Measurements from ENCODE around the gene ITFG1.
"Not testable (repeated sequence)": the region's sequence is repeated elsewhere in the genome, so short reads cannot be mapped to it uniquely, and the experiment has no call there.

ITFG1 gene

DNA sequence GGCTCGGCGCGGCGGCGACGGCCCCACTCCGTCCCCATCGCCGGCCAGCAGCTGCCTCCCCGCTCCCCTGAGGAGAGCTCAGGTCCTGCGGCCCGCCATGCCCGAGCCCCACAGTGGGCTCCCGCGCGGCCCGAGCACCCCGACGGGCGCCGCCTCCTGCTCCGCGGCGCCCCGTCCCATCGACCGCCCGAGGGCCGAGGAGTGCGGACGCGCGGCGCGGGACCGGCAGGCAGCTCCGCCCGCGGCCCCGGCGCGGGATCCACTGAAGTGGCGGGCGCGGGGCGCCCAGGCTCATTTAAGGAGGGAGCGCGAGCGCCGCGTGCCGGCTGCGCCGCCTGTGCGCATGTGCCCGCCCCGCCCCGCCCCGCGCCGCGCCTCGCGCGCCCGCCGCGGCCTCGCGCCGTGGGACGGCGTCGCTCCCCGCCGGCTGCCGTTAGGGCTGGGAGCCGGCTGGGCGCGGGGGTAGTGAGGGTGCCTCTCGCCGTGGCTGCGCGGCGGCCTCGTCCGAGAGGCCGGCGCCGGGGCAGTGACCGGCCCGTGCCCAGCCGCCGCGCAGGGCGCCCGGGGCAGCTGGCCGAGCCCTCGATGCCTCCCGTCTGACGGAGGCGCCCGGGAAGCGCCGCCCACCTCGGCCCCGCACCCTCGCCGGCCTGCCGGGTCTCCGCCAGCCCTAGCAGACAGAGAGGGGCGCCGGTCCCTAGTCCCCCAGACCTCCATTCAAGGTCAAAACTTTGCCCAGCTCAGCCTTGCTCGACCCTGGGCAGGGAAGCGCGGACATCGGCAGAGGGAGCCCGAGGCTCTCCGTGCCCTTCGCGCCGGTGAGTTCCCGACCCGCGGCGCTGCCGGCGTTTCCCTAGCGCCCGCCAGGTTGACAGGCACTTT is 316.9 kb downstream of the ITFG1 start, which contains the start of gene NETO2:
TSS of gene NETO2 (minus strand) at position 269 of the 882 bp plus-strand sequence. CDS start 333 bp downstream, outside the sequence.
- peak; percentile 25 for DNase-seq

- peak; percentile 41 for DNase-seq
Measured at GRCh38 chr16:47142821-47143676, 317.8 kb downstream of the ITFG1 start.

GRCh38 chr16:47142486-47142820 is 318.4 kb downstream of the ITFG1 start:
- DNase-seq = no peak

DNA sequence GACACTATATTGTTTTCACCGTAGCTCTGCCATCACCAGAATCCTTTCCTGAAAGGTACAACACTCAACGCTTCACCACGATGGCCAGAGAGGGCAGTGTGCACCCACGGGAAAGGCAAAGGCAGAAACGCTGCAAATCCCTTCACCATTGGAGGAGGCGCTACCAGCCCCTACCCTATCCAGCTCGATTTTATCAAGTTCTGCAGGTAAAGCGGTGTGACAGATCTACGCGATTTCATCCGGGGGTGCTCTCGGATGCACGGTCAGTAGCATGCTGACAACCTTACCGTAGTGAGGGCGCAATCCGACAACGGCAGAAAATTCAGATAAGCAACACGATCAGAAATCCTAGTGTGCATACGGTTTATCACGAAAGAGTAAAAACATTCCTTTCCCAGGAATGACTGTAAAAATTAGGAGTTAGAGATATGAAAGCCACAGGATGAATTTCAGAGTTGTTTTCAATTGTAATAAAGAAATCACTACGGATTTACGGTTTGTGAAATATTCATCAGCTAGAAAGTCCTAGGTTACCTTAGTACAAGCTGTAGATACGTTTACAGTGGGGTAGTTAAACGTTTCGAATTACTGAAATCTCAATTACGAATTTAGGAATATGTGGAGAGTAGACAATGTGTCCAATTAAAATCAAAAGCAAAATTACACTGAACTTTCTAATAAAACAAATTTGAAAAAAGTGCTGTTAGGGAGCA is 318.9 kb downstream of the ITFG1 start:
- peak; percentile 72 for DNase-seq

DNA sequence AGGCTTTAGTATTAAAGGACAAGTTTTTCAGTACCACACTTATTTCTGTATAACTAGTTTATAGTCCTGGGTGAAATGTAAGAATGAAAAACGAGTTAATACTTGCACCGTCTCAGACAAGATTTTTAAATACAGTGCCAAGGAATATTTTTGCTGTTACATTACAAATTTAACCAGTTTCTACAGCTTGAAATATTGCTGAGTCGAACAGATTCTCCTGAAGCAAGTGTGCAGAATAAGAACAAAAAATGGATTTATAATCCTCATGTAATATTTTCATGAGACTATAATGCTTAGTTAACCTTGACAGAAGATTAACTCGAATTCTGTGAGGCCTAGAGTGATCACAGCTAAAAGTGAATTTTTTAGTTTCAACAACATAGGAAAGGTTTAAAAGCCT is 320.2 kb downstream of the ITFG1 start:
- DNase-seq = no peak

DNA sequence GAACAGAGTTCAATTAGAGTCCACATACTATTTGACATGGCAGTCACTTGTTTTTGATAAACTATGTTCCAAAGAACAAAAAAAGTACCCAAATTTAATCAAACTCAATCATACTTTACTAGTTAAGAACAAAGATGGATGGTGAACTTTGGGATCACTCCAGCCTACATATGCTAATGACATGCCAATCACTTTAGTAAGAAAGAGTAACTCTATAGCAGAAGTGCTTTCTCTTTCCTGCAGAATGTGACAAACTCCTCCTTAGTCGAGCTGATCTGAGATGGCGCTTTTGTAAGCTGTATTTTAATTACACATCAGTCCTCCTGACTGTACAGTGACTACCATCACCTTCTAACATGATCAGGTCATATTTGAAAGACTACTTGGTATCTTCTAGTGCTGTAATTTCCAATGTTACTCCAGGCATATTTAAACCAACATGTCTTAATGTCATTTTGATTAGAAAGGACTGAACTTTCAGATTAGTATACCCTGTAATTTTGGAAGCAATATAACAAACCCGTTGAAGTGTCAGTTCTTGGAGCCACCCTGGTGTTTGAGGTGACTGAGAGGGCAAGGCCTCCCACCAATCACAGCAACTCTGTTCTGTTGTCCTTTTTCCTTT is 321.2 kb downstream of the ITFG1 start:
- no peak for DNase-seq

DNA sequence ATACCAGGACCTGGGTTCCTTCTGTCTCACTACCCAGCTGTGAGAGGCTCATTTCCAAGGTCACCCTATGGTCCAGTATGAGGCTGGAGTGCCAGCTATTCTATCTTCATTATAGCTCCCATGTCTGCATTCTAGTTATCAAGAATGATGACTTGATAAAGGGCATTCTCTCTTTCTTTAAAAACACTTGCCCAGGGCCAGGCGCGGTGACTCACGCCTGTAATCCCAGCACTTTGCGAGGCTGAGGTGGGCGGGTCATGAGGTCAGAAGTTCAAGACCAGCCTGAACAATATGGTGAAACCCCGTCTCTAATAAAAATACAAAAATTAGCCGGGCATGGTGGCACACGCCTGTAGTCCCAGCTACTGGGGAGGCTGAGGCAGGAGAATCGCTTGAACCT is 322.9 kb downstream of the ITFG1 start:
- not testable (repeated sequence) for DNase-seq

DNA sequence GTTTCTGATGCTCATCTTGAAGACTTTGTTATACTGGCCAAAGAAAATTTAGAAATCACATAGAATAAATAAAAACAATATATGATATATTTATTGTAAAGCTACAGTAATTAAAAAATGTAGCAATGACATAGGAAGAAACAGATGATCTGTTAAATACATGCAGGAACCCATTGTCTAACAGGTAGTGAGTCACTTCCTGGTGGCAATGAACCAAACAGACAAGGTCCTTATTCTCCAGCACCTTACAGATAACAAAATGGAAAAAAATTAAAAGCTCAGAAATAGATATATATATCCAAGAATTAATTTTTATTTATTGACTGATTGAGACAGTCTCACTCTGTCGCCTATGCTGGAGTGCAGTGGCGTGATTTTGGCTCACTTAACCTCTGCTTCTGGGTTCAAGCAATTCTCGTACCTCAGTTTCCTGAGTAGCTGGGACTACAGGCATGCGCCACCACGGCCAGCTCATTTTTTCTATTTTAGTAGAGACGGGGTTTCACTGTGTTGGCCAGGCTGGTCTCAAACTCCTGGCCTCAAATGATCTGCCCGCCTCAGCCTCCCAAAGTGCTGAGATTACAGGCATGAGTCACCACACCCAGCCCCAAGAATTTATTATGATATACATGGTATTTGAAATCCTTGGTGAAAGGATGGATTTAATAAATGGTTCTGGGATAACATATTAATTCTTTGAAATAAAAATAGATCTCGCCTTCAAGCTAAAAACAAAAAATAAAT is 324.6 kb downstream of the ITFG1 start:
- DNase-seq = no peak

- no peak for DNase-seq
Measured at GRCh38 chr16:47134550-47134949, 326.3 kb downstream of the ITFG1 start.

DNA sequence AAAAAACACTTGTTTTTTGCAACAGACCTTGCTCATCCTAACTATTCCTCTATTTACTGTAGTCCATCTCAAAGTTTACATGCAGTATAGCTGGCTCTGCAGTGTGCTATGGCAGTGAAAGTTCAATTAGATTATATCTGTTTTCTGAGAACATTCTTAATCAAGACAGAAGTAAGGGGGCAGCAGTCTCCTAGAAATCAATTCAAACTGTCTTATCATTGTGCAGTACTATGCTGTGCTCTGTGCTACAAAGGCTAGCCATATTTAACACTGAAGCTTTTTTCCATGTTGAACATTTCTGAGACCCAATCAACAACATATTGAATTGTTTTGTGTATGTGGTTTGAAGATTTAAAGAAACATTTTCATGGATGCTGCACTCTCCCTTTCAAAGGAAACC is 328.6 kb downstream of the ITFG1 start:
- DNase-seq = no peak

DNA sequence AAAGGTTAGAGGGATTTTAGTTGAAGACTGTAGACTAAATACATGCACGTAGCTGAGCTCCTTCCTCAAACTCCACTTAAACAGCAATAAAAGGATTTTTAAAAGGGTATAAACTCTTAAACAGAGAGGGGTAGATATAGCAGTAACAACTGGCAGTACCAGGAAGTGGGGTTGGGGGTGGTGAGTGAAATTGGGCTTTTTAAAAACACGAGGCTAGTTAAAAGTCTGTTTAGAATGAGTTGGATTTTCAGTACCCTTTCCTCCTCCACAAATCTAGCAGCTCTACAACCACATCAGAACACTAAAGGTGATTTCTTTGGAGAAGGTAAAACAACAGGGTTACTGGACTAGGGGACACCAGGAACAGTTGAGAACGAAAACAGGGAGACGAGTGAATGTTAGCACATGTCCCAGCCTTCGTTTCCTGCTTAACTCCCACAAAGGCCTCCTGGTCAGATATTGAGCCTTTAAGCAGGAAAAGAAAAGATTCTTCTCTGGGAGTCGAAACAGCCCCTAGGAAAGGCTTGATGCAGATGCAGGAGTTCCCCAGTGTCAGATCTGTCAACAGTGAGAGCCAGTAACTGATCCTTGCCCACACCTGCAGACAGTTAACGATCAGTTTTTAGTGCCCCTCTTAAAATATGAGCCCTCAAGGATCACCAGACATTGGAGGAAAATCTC is 331.0 kb downstream of the ITFG1 start:
- DNase-seq = no peak

- no peak for DNase-seq
Measured at GRCh38 chr16:47127541-47127940, 333.3 kb downstream of the ITFG1 start.

DNA sequence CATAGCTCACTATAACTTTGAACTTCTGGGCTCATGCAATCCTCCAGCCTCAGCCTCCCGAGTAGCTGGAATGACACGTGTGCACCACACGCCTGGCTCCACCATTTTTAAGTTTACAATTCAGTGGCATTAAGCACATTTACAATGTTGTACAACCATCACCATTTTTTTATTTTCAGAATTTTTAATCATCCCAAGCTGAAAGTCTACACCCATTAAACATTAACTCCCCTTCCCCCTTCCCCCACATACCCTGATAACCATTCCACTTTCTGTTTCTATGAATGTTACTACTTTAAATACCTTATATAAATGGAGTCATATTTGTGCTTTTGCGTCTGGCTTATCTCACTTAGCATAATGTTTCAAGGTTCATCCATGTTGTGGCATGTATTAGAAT is 335.1 kb downstream of the ITFG1 start:
- no peak for DNase-seq

DNA sequence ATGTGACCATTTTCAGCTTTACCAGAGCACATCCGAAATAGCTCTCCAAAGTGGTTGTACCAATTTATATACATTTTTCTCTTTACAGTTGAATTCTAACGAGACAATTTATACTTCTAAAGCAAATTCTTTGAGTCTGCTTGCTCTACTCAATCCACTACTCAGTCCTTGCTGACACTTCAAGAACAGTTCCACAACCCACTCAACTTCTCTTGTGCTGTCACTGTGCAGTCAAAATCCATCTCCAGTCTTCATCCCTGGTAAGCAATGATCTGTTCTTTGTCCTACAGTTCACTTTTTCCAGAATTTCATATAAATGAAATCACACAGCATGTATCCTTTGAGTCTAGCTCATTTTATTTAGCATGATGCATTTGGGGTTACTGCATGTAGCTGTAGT is 347.7 kb downstream of the ITFG1 start:
- no peak for DNase-seq

DNA sequence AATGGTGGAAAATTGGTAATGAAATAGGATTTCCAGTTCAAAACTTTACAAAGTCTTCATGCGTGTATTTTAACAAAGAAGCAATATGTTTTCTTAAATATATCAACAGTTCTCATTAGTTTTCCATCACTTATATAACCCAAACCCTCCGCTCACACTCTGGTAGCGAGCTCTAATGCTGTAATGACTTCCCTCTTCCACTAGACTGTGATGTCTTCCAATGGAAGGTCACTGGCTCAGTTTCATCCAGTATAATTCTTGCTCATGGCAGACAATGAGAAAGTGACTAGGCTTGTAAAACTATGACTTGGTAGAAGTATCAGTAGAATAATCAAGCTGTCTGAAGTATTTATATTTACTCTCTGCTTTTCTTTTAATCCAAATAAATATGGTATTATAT is 349.9 kb downstream of the ITFG1 start:
- DNase-seq = no peak

DNA sequence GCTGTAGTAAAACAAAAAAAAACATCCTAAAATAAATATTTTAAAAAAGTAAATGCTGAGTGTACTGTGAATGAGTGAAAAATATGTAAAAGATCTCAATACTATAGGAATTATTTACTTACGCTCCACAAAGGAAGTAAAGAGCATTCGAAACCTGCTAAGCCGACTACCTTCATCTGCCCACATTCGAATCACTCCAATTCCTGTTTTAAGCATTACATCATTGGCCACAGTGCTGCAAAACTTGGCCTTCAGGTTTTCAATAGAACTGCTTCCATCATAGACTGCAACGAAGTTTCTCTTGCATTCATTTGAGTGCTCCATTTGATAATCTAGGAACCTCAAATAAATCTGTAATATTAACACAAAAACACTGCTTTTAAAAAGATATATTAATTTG is 351.5 kb downstream of the ITFG1 start:
- DNase-seq = no peak
